KMS-11 (cell line): ENCODE measurements around the gene RTP5.

Experiments
- H2AFZ ChIP-seq: fragments of 200-600 bp; sonication (generic); 2 replicates; pipeline ENCODE4 v1.6.1; 2016; ENCODE audit warnings: antibody characterized with exemption, mixed run types, low read depth
- H3K27ac ChIP-seq: fragments of 200-600 bp; sonication (generic); 2 replicates; pipeline ENCODE4 v1.6.1; 2016; ENCODE audit warnings: mild to moderate bottlenecking, mixed run types
- H3K27me3 ChIP-seq: fragments of 200-600 bp; sonication (generic); 2 replicates; pipeline ENCODE4 v1.6.1; 2017; ENCODE audit warnings: mild to moderate bottlenecking, low read depth, mixed run types, moderate library complexity; ENCODE audit not compliant: insufficient read depth
- H3K36me3 ChIP-seq: fragments of 200-600 bp; sonication (generic); 2 replicates; pipeline ENCODE4 v1.6.1; 2017; ENCODE audit warnings: mild to moderate bottlenecking, mixed run types; ENCODE audit not compliant: insufficient read depth
- H3K4me1 ChIP-seq: fragments of 200-600 bp; sonication (generic); 2 replicates; pipeline ENCODE4 v1.6.1; 2016; ENCODE audit warnings: mild to moderate bottlenecking, low read depth, mixed run types; ENCODE audit not compliant: poor library complexity, severe bottlenecking
- H3K4me2 ChIP-seq: fragments of 200-600 bp; sonication (generic); 2 replicates; pipeline ENCODE4 v1.7.0; 2016; ENCODE audit warnings: mild to moderate bottlenecking, mixed run types
- H3K4me3 ChIP-seq: fragments of 200-600 bp; sonication (generic); IDR thresholded peaks from 2 replicates; pipeline ENCODE4 v1.6.1; 2017; ENCODE audit warnings: low read depth, low read length, mixed read lengths; ENCODE audit not compliant: insufficient read depth
- H3K79me2 ChIP-seq: fragments of 200-600 bp; sonication (generic); 2 replicates; pipeline ENCODE4 v1.6.1; 2016; ENCODE audit warnings: low read depth, mixed run types; ENCODE audit not compliant: insufficient read depth
- H3K9ac ChIP-seq: fragments of 200-600 bp; sonication (generic); 2 replicates; pipeline ENCODE4 v1.6.1; 2016; ENCODE audit warnings: mild to moderate bottlenecking, mixed run types
- H4K20me1 ChIP-seq: fragments of 200-600 bp; sonication (generic); 2 replicates; pipeline ENCODE4 v1.6.1; 2016; ENCODE audit warnings: mild to moderate bottlenecking, mixed run types; ENCODE audit not compliant: insufficient read depth
- TF ChIP-seq, protein P1 (sequence below): fragments of 200-600 bp; sonication (generic); conservative IDR thresholded peaks from 2 replicates; pipeline ENCODE4 v1.6.1; 2017; ENCODE audit warnings: low read depth, mild to moderate bottlenecking, antibody characterized with exemption, low read length, moderate library complexity, mixed read lengths

RTP5 gene

DNA sequence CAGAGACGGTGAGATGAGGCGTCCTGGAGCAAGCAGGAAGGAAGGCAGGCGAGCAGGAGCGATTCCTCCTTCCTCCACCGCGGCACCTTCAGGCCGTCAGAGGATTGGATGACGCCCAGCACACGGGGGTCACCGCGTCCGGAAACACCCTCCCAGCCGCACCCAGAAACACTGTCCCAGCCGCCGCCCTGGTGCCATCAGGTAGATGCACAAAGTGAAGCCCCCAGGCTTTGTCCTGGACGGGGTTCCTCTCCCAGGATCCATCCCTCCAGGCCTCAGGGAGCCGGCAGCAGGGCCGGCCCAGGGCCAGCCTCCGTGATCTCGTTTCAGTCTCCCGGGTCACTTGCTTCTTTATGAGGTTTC, 31.5 kb downstream of the RTP5 start:
- H3K27me3 ChIP-seq: no peaks in the 10 kb centered on the region
- no peaks in the 10 kb centered on the region for H3K4me1 ChIP-seq
- H3K79me2 ChIP-seq: no peaks in the 10 kb centered on the region
- H4K20me1 ChIP-seq: no peaks in the 10 kb centered on the region
- H3K4me3 ChIP-seq: no peak overlapping the region
- H3K4me2 ChIP-seq: no peak overlapping the region
- no peak overlapping the region for H3K27ac ChIP-seq
- H3K9ac ChIP-seq: no peak overlapping the region
- TF ChIP-seq, protein P1, sequence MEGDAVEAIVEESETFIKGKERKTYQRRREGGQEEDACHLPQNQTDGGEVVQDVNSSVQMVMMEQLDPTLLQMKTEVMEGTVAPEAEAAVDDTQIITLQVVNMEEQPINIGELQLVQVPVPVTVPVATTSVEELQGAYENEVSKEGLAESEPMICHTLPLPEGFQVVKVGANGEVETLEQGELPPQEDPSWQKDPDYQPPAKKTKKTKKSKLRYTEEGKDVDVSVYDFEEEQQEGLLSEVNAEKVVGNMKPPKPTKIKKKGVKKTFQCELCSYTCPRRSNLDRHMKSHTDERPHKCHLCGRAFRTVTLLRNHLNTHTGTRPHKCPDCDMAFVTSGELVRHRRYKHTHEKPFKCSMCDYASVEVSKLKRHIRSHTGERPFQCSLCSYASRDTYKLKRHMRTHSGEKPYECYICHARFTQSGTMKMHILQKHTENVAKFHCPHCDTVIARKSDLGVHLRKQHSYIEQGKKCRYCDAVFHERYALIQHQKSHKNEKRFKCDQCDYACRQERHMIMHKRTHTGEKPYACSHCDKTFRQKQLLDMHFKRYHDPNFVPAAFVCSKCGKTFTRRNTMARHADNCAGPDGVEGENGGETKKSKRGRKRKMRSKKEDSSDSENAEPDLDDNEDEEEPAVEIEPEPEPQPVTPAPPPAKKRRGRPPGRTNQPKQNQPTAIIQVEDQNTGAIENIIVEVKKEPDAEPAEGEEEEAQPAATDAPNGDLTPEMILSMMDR: no peak
- H3K36me3 ChIP-seq: no peaks in the 10 kb centered on the region
- H2AFZ ChIP-seq: no peak overlapping the region

- Histone ChIP-seq H3K4me3 (no peak overlapping the region), H3K36me3 (no peaks in the 10 kb centered on the region), H2AFZ (no peak overlapping the region), H3K4me1 (no peaks in the 10 kb centered on the region), H4K20me1 (no peaks in the 10 kb centered on the region), H3K9ac (no peak overlapping the region), H3K27ac (no peak overlapping the region), H3K4me2 (no peak overlapping the region), H3K79me2 (no peaks in the 10 kb centered on the region), H3K27me3 (no peaks in the 10 kb centered on the region)
- TF ChIP-seq, protein P1: no peak
Observed at GRCh38 chr2:241901500-241902351, 32.2 kb downstream of the RTP5 start.

DNA sequence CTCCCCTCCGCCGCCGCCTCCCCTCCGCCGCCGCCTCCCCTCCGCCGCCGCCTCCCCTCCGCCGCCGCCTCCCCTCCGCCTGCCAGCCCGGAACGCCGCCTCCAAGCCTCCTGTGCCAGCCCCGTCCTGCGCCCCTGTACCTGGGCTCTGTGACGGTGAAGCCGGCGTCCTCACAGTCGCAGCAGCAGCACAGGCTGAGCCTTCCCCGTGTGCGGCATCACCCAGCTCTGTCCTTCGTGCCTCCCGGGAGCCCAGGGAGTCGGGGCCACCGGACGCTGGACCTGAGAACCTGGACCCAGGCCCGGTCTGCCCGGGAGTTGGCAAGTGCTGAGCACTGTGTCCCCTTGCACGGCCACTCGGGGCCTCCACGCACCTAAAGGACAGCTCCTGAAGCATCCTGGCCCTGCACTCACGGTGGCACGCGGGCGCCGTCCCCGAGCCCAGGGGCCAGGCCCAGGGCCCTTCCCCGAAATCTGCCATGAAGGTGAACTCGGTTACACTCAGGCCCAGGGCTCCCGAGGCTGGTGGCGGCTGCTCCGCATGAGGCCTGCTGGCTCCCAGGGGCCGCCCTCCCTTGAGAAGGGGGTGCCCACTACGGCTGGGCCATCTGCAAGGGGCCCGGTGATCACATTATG, 32.9 kb downstream of the RTP5 start:
- H3K27ac ChIP-seq: no peak overlapping the region
- TF ChIP-seq, protein P1: no peak
- no peak overlapping the region for H2AFZ ChIP-seq
- H3K27me3 ChIP-seq: no peaks in the 10 kb centered on the region
- no peaks in the 10 kb centered on the region for H3K4me1 ChIP-seq
- no peaks in the 10 kb centered on the region for H3K79me2 ChIP-seq
- no peak overlapping the region for H3K4me2 ChIP-seq
- H3K9ac ChIP-seq: no peak overlapping the region
- H3K4me3 ChIP-seq: no peak overlapping the region
- H4K20me1 ChIP-seq: no peaks in the 10 kb centered on the region
- H3K36me3 ChIP-seq: no peaks in the 10 kb centered on the region

DNA sequence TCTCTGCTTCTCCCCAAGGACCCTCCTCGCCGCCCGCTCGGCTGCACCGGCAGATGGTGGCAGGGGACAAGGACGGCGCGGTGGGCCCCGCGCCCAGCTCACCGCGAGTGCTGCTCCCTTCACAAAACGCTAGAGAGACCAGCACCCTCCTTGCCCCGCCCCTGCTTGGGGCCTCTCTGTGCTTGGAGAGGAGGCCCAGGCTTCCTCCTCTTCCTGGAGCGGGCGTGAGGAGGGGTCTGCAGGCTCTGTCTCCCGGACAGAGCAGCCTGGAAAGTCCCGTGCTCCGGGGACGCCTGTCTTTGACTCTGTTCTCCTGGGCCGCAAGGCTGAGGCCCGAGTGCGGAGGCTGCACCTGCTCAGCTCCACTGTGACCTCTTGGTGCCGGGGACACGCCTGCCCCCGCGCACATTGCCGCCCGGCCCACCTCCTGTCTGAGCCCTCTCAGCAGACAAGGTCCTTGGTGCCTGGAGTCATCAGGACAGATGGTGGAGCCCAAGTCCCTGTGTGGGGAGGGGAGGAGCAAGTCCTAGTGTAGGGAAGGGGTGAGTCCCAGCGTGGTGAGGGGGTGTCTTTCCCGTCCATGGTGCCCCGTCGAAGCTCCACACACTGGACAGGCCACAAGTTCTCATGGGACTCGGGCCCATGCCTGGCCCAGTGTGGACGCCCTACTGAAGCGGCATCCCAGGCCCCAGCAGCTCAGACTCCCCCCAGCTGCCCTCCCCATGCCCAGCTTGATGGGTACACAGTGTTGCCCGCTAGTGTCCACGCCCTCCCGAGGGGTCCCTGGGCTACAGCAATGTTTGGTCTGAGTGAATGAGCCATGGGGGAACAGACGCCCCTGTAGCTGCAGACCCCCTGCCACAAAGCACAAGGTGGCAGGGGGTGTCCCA, 33.8 kb downstream of the RTP5 start:
- Histone ChIP-seq H4K20me1 (no peaks in the 10 kb centered on the region), H3K4me3 (no peak overlapping the region)

More for the DNA sequence above, 33.8 kb downstream of the RTP5 start:
- Histone ChIP-seq H3K4me2 (no peak overlapping the region), H3K79me2 (no peaks in the 10 kb centered on the region), H3K36me3 (no peaks in the 10 kb centered on the region), H3K9ac (no peak overlapping the region), H2AFZ (no peak overlapping the region), H3K27me3 (no peaks in the 10 kb centered on the region), H3K4me1 (no peaks in the 10 kb centered on the region), H3K27ac (no peak overlapping the region)
- TF ChIP-seq, protein P1: no peak
